H9 (cell line): Measurements from ENCODE around the gene SSBP3. TPM values are rescaled to one million over a fixed set of nuclear protein-coding genes. Genes with fewer than 3 reads are reported as not detected.

Experiments used
- DNase-seq: peaks from one replicate; pipeline ENCODE4 v3.0.0-alpha.2; 2017
- H2AFZ ChIP-seq: one replicate; pipeline ENCODE4 v1.6.1; 2013; ENCODE audit warnings: mild to moderate bottlenecking, low read length, control low read depth, moderate library complexity
- H2AK5ac ChIP-seq: 2 replicates; pipeline ENCODE4 v1.6.1; 2013; ENCODE audit warnings: low read length, control low read depth, mixed read lengths; ENCODE audit not compliant: insufficient read length
- H2BK120ac ChIP-seq: one replicate; pipeline ENCODE4 v1.6.1; 2013; ENCODE audit warnings: low read depth, mild to moderate bottlenecking, low read length, control low read depth, inconsistent platforms; ENCODE audit not compliant: poor library complexity, severe bottlenecking
- H2BK12ac ChIP-seq: 2 replicates; pipeline ENCODE4 v1.6.1; 2013; ENCODE audit warnings: low read length, control low read depth, mixed read lengths, low read depth; ENCODE audit not compliant: insufficient read length
- H2BK15ac ChIP-seq: 2 replicates; pipeline ENCODE4 v1.6.1; 2013; ENCODE audit warnings: low read depth, low read length, control low read depth
- H2BK20ac ChIP-seq: one replicate; pipeline ENCODE4 v1.6.1; 2013; ENCODE audit warnings: low read depth, mild to moderate bottlenecking, low read length, control low read depth, inconsistent platforms; ENCODE audit not compliant: poor library complexity, severe bottlenecking
- H2BK5ac ChIP-seq: 2 replicates; pipeline ENCODE4 v1.6.1; 2013; ENCODE audit warnings: low read length, control low read depth, mixed read lengths; ENCODE audit not compliant: insufficient read length
- H3K14ac ChIP-seq: 2 replicates; pipeline ENCODE4 v1.6.1; 2013; ENCODE audit warnings: low read length, control low read depth; ENCODE audit not compliant: insufficient read depth
- H3K18ac ChIP-seq: 2 replicates; pipeline ENCODE4 v1.6.1; 2013; ENCODE audit warnings: low read depth, mild to moderate bottlenecking, mixed read lengths, low read length, control low read depth; ENCODE audit not compliant: insufficient read length
- H3K23ac ChIP-seq: 2 replicates; pipeline ENCODE4 v1.6.1; 2013; ENCODE audit warnings: low read length, control low read depth, mixed read lengths, low read depth; ENCODE audit not compliant: insufficient read length
- H3K23me2 ChIP-seq: 2 replicates; pipeline ENCODE4 v1.6.1; 2013; ENCODE audit warnings: low read depth, mild to moderate bottlenecking, mixed read lengths, low read length, control low read depth; ENCODE audit not compliant: insufficient read length, poor library complexity, severe bottlenecking
- H3K27ac ChIP-seq: 2 replicates; pipeline ENCODE4 v1.5.1; 2013; ENCODE audit warnings: low read length, control low read depth, mixed read lengths, low read depth; ENCODE audit not compliant: insufficient read length
- H3K27me3 ChIP-seq: 2 replicates; pipeline ENCODE4 v1.6.1; 2013; ENCODE audit warnings: low read length, control low read depth, inconsistent platforms; ENCODE audit not compliant: insufficient read depth
- H3K4ac ChIP-seq: 2 replicates; pipeline ENCODE4 v1.6.1; 2013; ENCODE audit warnings: low read depth, mild to moderate bottlenecking, control low read depth, inconsistent platforms, low read length, moderate library complexity
- H3K4me1 ChIP-seq: 2 replicates; pipeline ENCODE4 v1.6.1; 2013; ENCODE audit warnings: low read length, control low read depth, inconsistent platforms; ENCODE audit not compliant: insufficient read depth
- H3K4me2 ChIP-seq: 2 replicates; pipeline ENCODE4 v1.6.1; 2013; ENCODE audit warnings: low read length, control low read depth, mixed read lengths; ENCODE audit not compliant: insufficient read length, insufficient read depth
- H3K56ac ChIP-seq: 2 replicates; pipeline ENCODE4 v1.6.1; 2013; ENCODE audit warnings: low read depth, mild to moderate bottlenecking, mixed read lengths, low read length, control low read depth; ENCODE audit not compliant: insufficient read length
- H3K79me1 ChIP-seq: 2 replicates; pipeline ENCODE4 v1.6.1; 2013; ENCODE audit warnings: low read depth, mild to moderate bottlenecking, moderate library complexity, low read length, control low read depth, inconsistent platforms; ENCODE audit not compliant: insufficient read depth, poor library complexity, severe bottlenecking
- H3K79me2 ChIP-seq: 2 replicates; pipeline ENCODE4 v1.6.1; 2013; ENCODE audit warnings: low read length, control low read depth, inconsistent platforms; ENCODE audit not compliant: insufficient read depth
- H3K9ac ChIP-seq: 2 replicates; pipeline ENCODE4 v1.6.1; 2013; ENCODE audit warnings: low read length, control low read depth, mixed read lengths; ENCODE audit not compliant: insufficient read length; ENCODE audit errors: extremely low read depth
- H3K9me3 ChIP-seq: one replicate; pipeline ENCODE4 v1.6.1; 2013; ENCODE audit warnings: low read depth, low read length, inconsistent platforms; ENCODE audit not compliant: control insufficient read depth
- H3T11ph ChIP-seq: one replicate; pipeline ENCODE4 v1.6.1; 2013; ENCODE audit warnings: mild to moderate bottlenecking, low read length, control low read depth, inconsistent platforms
- H4K20me1 ChIP-seq: one replicate; pipeline ENCODE4 v1.6.1; 2013; ENCODE audit not compliant: control insufficient read depth, insufficient read length, insufficient read depth
- H4K5ac ChIP-seq: 2 replicates; pipeline ENCODE4 v1.6.1; 2013; ENCODE audit warnings: low read depth, mild to moderate bottlenecking, mixed read lengths, low read length, control low read depth; ENCODE audit not compliant: insufficient read length
- H4K8ac ChIP-seq: replicated peaks from 2 replicates; pipeline ENCODE4 v1.6.1; 2013; ENCODE audit warnings: low read length, control low read depth, mixed read lengths, low read depth; ENCODE audit not compliant: insufficient read length
- H4K91ac ChIP-seq: 2 replicates; pipeline ENCODE4 v1.6.1; 2013; ENCODE audit warnings: low read depth, mild to moderate bottlenecking, moderate library complexity, mixed read lengths, low read length, control low read depth; ENCODE audit not compliant: insufficient read length
- H3K27ac Mint-ChIP-seq, 3 experiments: 2 replicates in 2 of 3; 3 replicates in 1 of 3; pipeline ENCODE4 v1.8.0; 2020 to 2021; ENCODE audit warnings: mixed read lengths in 3 of 3, mild to moderate bottlenecking in 1 of 3, moderate library complexity in 1 of 3
- H3K27me3 Mint-ChIP-seq: 2 replicates; pipeline ENCODE4 v1.8.0; 2021; ENCODE audit warnings: low read depth, mild to moderate bottlenecking, moderate library complexity, mixed read lengths
- H3K36me3 Mint-ChIP-seq, 3 experiments: 2 replicates in 2 of 3; 3 replicates in 1 of 3; pipeline ENCODE4 v1.8.0; 2020 to 2021; ENCODE audit warnings: low read depth in 3 of 3, mixed read lengths in 3 of 3; ENCODE audit not compliant: insufficient read depth in 1 of 3
- H3K4me1 Mint-ChIP-seq, 2 experiments: 2 replicates each; pipeline ENCODE4 v1.8.0; 2020; ENCODE audit warnings: mixed read lengths in 2 of 2
- H3K4me3 Mint-ChIP-seq, 2 experiments: 2 replicates in 1 of 2; 3 replicates in 1 of 2; pipeline ENCODE4 v1.8.0; 2020 to 2021; ENCODE audit warnings: mild to moderate bottlenecking in 2 of 2, mixed read lengths in 2 of 2, moderate library complexity in 1 of 2
- H3K9me3 Mint-ChIP-seq, 2 experiments: 2 replicates in 1 of 2; 3 replicates in 1 of 2; pipeline ENCODE4 v1.8.0; 2020; ENCODE audit warnings: mild to moderate bottlenecking in 2 of 2, mixed read lengths in 2 of 2, moderate library complexity in 1 of 2
- WGBS: extraction: QIAGEN DNeasy Blood & Tissue Kit; methylation state at CpG from one replicate; pipeline ENCODE4 v1.1.7; 2013; ENCODE audit warnings: missing lambda C conversion rate, low lambda C conversion rate, mixed read lengths; ENCODE audit not compliant: insufficient read length; ENCODE audit errors: extremely low coverage; 5-methylcytosine and 5-hydroxymethylcytosine counted together
- total RNA-seq: library from RNA; stranded (reverse); gene quantifications from 2 replicates; pipeline ENCODE4 v1.2.1, GENCODE V29; 2021
- TF ChIP-seq, protein P1 (sequence below): fragments of 200-600 bp; sonication (generic); conservative IDR thresholded peaks from 3 replicates; pipeline ENCODE4 v1.8.0; 2021; ENCODE audit warnings: antibody characterized with exemption, mild to moderate bottlenecking

The SSBP3 gene
- total RNA-seq, 1 experiment from 2014 or later = 126 TPM

DNA sequence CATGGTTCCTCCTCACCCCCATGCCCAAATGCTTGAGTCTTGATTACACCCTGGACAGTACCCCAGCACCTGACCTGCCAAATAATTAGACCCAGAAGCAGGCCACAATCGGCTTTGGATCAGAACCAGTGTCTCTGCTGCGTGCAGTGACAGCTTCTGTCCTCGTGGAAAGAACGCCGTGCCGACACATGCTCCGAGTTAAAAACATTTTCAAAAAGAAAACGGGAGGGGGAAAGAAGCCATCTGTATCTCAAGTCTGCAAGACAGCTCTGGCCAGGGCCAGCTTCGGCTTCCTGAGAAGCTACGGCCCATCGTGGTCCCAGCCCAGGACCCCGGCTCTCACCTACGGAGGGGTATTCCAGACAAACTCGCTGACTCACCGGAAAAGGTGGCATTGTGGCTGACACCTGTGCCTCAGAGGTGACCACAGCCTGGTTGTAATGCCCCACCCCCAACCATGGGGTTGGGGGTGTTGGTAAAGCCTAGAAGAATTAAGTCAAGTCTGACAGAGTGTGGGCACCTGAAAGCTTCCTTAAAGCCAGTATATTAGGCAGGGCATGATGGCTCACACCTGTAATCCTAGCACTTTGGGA, 25.8 kb downstream of the SSBP3 start:
- Histone ChIP-seq H2AK5ac (no peak overlapping the region), H4K20me1 (peaks cover 4% of the 10 kb centered on the region), H3K4me1 (peaks cover 23% of the 10 kb centered on the region; the same call in 1 of the 2 replicates), H3K27me3 (no peaks in the 10 kb centered on the region), H3T11ph (no peak overlapping the region), H2BK15ac (no peak overlapping the region), H3K23ac (no peak overlapping the region), H3K18ac (no peak overlapping the region), H3K56ac (no peak overlapping the region), H2BK5ac (no peak overlapping the region), H3K4ac (no peak overlapping the region), H4K5ac (no peak overlapping the region), H3K79me2 (peaks cover 14% of the 10 kb centered on the region; the same call in 1 of the 2 replicates), H4K8ac (no peak overlapping the region), H3K23me2 (no peaks in the 10 kb centered on the region), H2BK12ac (no peak overlapping the region), H3K9me3 (no peaks in the 10 kb centered on the region), H2BK20ac (no peak overlapping the region), H3K14ac (no peak overlapping the region), H3K4me2 (no peak overlapping the region), H2AFZ (no peak overlapping the region), H4K91ac (no peak overlapping the region), H3K27ac (no peak overlapping the region), H2BK120ac (no peak overlapping the region), H3K9ac (no peak overlapping the region), H3K79me1 (peaks cover 4% of the 10 kb centered on the region)
- TF ChIP-seq, protein P1, sequence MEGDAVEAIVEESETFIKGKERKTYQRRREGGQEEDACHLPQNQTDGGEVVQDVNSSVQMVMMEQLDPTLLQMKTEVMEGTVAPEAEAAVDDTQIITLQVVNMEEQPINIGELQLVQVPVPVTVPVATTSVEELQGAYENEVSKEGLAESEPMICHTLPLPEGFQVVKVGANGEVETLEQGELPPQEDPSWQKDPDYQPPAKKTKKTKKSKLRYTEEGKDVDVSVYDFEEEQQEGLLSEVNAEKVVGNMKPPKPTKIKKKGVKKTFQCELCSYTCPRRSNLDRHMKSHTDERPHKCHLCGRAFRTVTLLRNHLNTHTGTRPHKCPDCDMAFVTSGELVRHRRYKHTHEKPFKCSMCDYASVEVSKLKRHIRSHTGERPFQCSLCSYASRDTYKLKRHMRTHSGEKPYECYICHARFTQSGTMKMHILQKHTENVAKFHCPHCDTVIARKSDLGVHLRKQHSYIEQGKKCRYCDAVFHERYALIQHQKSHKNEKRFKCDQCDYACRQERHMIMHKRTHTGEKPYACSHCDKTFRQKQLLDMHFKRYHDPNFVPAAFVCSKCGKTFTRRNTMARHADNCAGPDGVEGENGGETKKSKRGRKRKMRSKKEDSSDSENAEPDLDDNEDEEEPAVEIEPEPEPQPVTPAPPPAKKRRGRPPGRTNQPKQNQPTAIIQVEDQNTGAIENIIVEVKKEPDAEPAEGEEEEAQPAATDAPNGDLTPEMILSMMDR = no peak
- Mint-ChIP-seq H3K9me3 (no peaks in the 10 kb centered on the region), H3K27ac (peak overlapping the region; percentile 84 to 95 (median 91)), H3K36me3 (peaks cover 9 to 27% (median 22%) of the 10 kb centered on the region in 3 experiments), H3K4me3 (no peak overlapping the region), H3K4me1 (peaks cover 70 to 76% of the 10 kb centered on the region in 2 experiments), H3K27me3 (no peaks in the 10 kb centered on the region)
- DNase-seq = no peak
- WGBS = no CpG with 5 or more reads among the region's 15 CpGs
